ENCODE data around the gene UBXN10. TPM values are rescaled to one million over a fixed set of nuclear protein-coding genes. Genes with fewer than 3 reads are reported as not detected.

The UBXN10 gene
- total and polyA plus RNA-seq, 10 donors: 0.07 to 0.26 (median 0.18) TPM

DNA sequence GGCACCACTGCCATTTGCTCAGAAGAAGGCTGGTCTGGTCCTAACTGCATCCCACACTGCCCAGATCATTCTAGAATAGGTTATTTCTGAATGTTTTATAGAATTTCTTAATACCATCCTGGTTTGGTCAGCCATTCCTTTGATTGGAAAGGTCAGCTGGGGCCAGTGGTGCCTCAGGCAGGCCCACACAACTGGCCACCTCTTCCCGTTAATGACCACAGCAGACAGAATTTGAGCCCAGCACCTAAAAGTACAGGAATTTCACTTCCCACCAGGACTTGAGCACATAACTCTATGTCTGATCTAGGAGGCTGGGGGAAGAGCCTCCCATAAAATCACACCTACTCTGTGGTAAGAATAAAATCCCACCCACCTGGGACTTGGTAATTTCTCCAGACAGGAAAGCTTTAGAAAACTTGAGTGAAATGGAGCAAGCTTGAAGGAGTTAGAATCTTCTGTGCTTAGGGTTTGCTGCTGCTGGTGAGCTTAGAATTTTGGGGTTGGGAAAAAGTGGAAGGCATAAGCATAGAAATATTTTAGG is 7.0 kb downstream of the UBXN10 start:
- no peak for TF ChIP-seq POLR2A (IDR thresholded peaks at IDR 0.05)
- TF ChIP-seq, protein P1, sequence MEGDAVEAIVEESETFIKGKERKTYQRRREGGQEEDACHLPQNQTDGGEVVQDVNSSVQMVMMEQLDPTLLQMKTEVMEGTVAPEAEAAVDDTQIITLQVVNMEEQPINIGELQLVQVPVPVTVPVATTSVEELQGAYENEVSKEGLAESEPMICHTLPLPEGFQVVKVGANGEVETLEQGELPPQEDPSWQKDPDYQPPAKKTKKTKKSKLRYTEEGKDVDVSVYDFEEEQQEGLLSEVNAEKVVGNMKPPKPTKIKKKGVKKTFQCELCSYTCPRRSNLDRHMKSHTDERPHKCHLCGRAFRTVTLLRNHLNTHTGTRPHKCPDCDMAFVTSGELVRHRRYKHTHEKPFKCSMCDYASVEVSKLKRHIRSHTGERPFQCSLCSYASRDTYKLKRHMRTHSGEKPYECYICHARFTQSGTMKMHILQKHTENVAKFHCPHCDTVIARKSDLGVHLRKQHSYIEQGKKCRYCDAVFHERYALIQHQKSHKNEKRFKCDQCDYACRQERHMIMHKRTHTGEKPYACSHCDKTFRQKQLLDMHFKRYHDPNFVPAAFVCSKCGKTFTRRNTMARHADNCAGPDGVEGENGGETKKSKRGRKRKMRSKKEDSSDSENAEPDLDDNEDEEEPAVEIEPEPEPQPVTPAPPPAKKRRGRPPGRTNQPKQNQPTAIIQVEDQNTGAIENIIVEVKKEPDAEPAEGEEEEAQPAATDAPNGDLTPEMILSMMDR (IDR thresholded peaks at IDR 0.05 in 8 of 11, conservative IDR thresholded peaks at IDR 0.05 in 3 of 11): no peak
- TF ChIP-seq POLR2AphosphoS5 (IDR thresholded peaks at IDR 0.05): no peak
- WGBS, 5 donors: 85 to 100% (median 97%) methylated on average over 1 of the region's 1 CpG

GRCh38 chr1:20194224-20194623 is 8.3 kb downstream of the UBXN10 start:
- Histone ChIP-seq H3K4me1 (peaks cover 3 to 9% (median 6%) of the 10 kb centered on the region in 6 donors), H3K9me3 (no peaks in the 10 kb centered on the region), H3K27me3 (replicated peaks in 1 of 7) (peaks cover 0 to 42% (median 0%) of the 10 kb centered on the region in 7 donors), H3K4me3 (no peak overlapping the region), H3K27ac (no peak overlapping the region), H3K36me3 (no peaks in the 10 kb centered on the region)
- TF ChIP-seq POLR2A (IDR thresholded peaks at IDR 0.05) (no peak), POLR2AphosphoS5 (IDR thresholded peaks at IDR 0.05) (no peak)
- TF ChIP-seq, protein P1 (IDR thresholded peaks at IDR 0.05 in 8 of 11, conservative IDR thresholded peaks at IDR 0.05 in 3 of 11): no peak
- intact Hi-C loops (cut with DNase I; ENCODE audit: low total_unique reads): loop anchor here (2.0 to 5.0 kb wide), 2 partner anchors 92 to 275 kb away; no protein-coding TSS in a partner anchor
- DNase-seq: no peak
- WGBS, 5 donors: 88 to 95% (median 93%) methylated on average over 2 of the region's 2 CpGs

More for the DNA sequence above, 7.0 kb downstream of the UBXN10 start:
- intact Hi-C loops (cut with DNase I; ENCODE audit: low total_unique reads): loop anchor here (5.0 kb wide), 1 partner anchor 91 kb away; no protein-coding TSS in a partner anchor
- no peak overlapping the region for H3K4me3 ChIP-seq
- H3K27me3 ChIP-seq (replicated peaks in 1 of 7): peaks cover 0 to 50% (median 4%) of the 10 kb centered on the region in 7 donors
- no peak overlapping the region for H3K27ac ChIP-seq
- no peak for DNase-seq
- H3K4me1 ChIP-seq: peaks cover 3 to 16% (median 6%) of the 10 kb centered on the region in 6 donors
- H3K36me3 ChIP-seq: no peaks in the 10 kb centered on the region
- H3K9me3 ChIP-seq: no peaks in the 10 kb centered on the region

GRCh38 chr1:20194757-20195461 is 9.0 kb downstream of the UBXN10 start:
- Histone ChIP-seq H3K27me3 (replicated peaks in 1 of 7) (peaks cover 0 to 43% (median 0%) of the 10 kb centered on the region in 7 donors), H3K9me3 (no peaks in the 10 kb centered on the region), H3K36me3 (no peaks in the 10 kb centered on the region), H3K4me1 (peaks cover 3 to 9% (median 6%) of the 10 kb centered on the region in 6 donors), H3K27ac (no peak overlapping the region), H3K4me3 (no peak overlapping the region)
- intact Hi-C loops (cut with DNase I; ENCODE audit: low total_unique reads): loop anchor here (2.0 to 5.0 kb wide), 3 partner anchors 93 to 276 kb away; partner anchors contain the start of gene PLA2G2A
- TF ChIP-seq POLR2A (IDR thresholded peaks at IDR 0.05): no peak
- TF ChIP-seq POLR2AphosphoS5 (IDR thresholded peaks at IDR 0.05): no peak
- TF ChIP-seq, protein P1 (IDR thresholded peaks at IDR 0.05 in 8 of 11, conservative IDR thresholded peaks at IDR 0.05 in 3 of 11): peak; percentile 69 to 89 (median 83)
- WGBS, 5 donors: 28 to 38% (median 34%) methylated on average over 15 of the region's 15 CpGs
- peak; percentile 90 for DNase-seq

GRCh38 chr1:20195462-20195780 is 9.5 kb downstream of the UBXN10 start:
- no peaks in the 10 kb centered on the region for H3K36me3 ChIP-seq
- WGBS, 5 donors: 60 to 73% (median 67%) methylated on average over 4 of the region's 4 CpGs
- intact Hi-C loops (cut with DNase I; ENCODE audit: low total_unique reads): loop anchor here (2.0 to 5.0 kb wide), 2 partner anchors 218 to 277 kb away; partner anchors contain the start of gene PLA2G2A

More at GRCh38 chr1:20195462-20195780, 9.5 kb downstream of the UBXN10 start:
- H3K27me3 ChIP-seq (replicated peaks in 1 of 7): peaks cover 0 to 45% (median 0%) of the 10 kb centered on the region in 7 donors
- no peak overlapping the region for H3K27ac ChIP-seq
- DNase-seq: no peak
- H3K4me1 ChIP-seq: peaks cover 3 to 9% (median 6%) of the 10 kb centered on the region in 6 donors
- H3K4me3 ChIP-seq: no peak overlapping the region
- TF ChIP-seq POLR2A (IDR thresholded peaks at IDR 0.05): no peak
- TF ChIP-seq, protein P1 (IDR thresholded peaks at IDR 0.05 in 8 of 11, conservative IDR thresholded peaks at IDR 0.05 in 3 of 11): peak in 4 of 11 experiments; percentile 10 to 59 (median 28)
- TF ChIP-seq POLR2AphosphoS5 (IDR thresholded peaks at IDR 0.05): no peak
- H3K9me3 ChIP-seq: no peaks in the 10 kb centered on the region

Data from spleen (tissue), 11 donors.